ENCODE measurements around the gene ITGAD. TPM values are rescaled to one million over a fixed set of nuclear protein-coding genes. Genes with fewer than 3 reads are reported as not detected.
A peak's percentile ranks its signal among the peaks of the same experiment; 100 is the strongest.
"Not testable (repeated sequence)": the region's sequence is repeated elsewhere in the genome, so short reads cannot be mapped to it uniquely, and the experiment has no call there.

The ITGAD gene
- total RNA-seq, 1 donor from 2014 or later, result not detected

DNA sequence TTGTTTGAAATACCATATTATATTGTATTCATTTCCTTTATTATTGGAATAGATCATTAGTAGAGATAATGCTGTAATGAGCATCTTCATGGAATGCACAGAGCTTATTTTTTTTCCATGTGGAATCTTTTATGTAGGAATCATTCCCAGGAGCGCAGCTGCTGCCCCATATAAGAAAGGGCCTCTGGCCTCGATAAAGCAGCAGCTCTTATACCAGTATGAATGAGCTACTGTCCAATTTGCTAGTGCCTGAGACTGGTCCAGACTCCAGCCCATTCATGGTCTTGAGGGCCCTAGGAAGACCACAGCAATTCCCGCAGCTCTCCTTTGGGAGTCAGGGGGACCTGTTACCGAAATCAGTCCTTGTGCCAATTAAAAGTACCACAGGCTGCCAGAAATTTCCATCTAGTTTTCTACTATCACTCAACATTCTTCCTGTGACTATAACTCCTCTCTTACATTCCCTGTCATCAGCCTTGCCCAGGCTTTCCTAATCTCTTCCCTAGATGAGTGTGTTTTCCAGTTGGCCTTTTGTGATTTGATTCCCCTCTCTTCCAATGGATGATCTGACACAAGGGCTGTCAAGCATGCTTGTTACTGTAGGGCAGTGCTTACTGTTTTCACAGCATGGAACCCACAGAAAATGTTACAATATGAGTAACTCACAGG is 47.5 kb downstream of the ITGAD start:
- no peak for FAIRE-seq

DNA sequence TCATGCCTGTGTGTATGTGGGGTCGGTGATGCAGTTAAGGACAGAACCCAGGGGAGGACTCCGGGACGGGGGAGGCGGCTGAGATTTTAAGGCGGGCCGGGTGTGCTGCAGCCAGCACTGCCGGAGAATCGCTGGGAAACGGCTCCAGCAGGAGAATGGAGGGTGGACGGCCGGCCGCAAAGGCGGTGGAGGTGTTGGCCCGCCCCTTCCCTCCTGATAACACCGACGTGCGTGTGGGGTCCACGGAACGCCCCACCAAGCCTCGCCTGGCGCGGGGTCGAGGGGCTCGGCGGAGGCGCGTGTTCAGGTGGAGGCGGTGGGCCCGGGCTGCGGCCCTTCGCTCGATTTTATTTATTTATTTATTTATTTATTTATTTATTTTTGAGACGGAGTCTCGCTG is 48.8 kb downstream of the ITGAD start:
- H3K27ac ChIP-seq (ENCODE audit: low read depth, low read length), result no peak overlapping the region
- Mint-ChIP-seq H3K9me3 (ENCODE audit: unreplicated experiment) (no peaks in the 10 kb centered on the region), H3K4me1 (ENCODE audit: low read depth, unreplicated experiment) (no peaks in the 10 kb centered on the region), H3K27me3 (ENCODE audit: low read depth, unreplicated experiment) (peaks cover 5% of the 10 kb centered on the region), H3K4me3 (ENCODE audit: unreplicated experiment) (peak overlapping the region; percentile 83), H3K27ac (ENCODE audit: unreplicated experiment) (peak overlapping the region; percentile 87), H3K36me3 (ENCODE audit: low read depth, unreplicated experiment) (no peaks in the 10 kb centered on the region)
- H3K9ac ChIP-seq (ENCODE audit: low read length), result no peak overlapping the region
- DNase-seq (ENCODE audit: low read depth) (no peak), FAIRE-seq (no peak)
- H3K4me3 ChIP-seq (ENCODE audit: insufficient read depth, low read depth, low read length), result no peak overlapping the region
- no peaks in the 10 kb centered on the region for H4K20me1 ChIP-seq (ENCODE audit: insufficient read depth, low read length)
- H3K27me3 ChIP-seq (ENCODE audit: insufficient read depth, low read length), result no peaks in the 10 kb centered on the region
- H3K4me2 ChIP-seq (ENCODE audit: low read length), result peak overlapping the region; percentile 98
- H3K4me1 ChIP-seq (ENCODE audit: insufficient read depth, low read length), result no peaks in the 10 kb centered on the region
- H3K79me2 ChIP-seq (ENCODE audit: insufficient read depth, low read length), result no peaks in the 10 kb centered on the region
- H3K9me3 ChIP-seq (ENCODE audit: insufficient read depth, low read depth, low read length), result no peaks in the 10 kb centered on the region
- TF ChIP-seq, protein P1, sequence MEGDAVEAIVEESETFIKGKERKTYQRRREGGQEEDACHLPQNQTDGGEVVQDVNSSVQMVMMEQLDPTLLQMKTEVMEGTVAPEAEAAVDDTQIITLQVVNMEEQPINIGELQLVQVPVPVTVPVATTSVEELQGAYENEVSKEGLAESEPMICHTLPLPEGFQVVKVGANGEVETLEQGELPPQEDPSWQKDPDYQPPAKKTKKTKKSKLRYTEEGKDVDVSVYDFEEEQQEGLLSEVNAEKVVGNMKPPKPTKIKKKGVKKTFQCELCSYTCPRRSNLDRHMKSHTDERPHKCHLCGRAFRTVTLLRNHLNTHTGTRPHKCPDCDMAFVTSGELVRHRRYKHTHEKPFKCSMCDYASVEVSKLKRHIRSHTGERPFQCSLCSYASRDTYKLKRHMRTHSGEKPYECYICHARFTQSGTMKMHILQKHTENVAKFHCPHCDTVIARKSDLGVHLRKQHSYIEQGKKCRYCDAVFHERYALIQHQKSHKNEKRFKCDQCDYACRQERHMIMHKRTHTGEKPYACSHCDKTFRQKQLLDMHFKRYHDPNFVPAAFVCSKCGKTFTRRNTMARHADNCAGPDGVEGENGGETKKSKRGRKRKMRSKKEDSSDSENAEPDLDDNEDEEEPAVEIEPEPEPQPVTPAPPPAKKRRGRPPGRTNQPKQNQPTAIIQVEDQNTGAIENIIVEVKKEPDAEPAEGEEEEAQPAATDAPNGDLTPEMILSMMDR (IDR thresholded peaks at IDR 0.05; ENCODE audit: insufficient read depth, low read depth, low read length), result no peak
- no peak for TF ChIP-seq EZH2 (IDR thresholded peaks at IDR 0.05; ENCODE audit: insufficient read depth, low read length)
- no peak overlapping the region for H2AFZ ChIP-seq (ENCODE audit: low read depth, low read length)
- H3K36me3 ChIP-seq (ENCODE audit: insufficient read depth, low read length), result no peaks in the 10 kb centered on the region

More for the DNA sequence above, 47.5 kb downstream of the ITGAD start:
- Histone ChIP-seq H3K4me1 (ENCODE audit: insufficient read depth, low read length) (no peaks in the 10 kb centered on the region), H3K4me2 (ENCODE audit: low read length) (no peak overlapping the region), H3K27me3 (ENCODE audit: insufficient read depth, low read length) (no peaks in the 10 kb centered on the region), H3K9me3 (ENCODE audit: insufficient read depth, low read depth, low read length) (no peaks in the 10 kb centered on the region), H3K36me3 (ENCODE audit: insufficient read depth, low read length) (no peaks in the 10 kb centered on the region), H3K79me2 (ENCODE audit: insufficient read depth, low read length) (no peaks in the 10 kb centered on the region), H4K20me1 (ENCODE audit: insufficient read depth, low read length) (no peaks in the 10 kb centered on the region), H3K4me3 (ENCODE audit: insufficient read depth, low read depth, low read length) (no peak overlapping the region), H3K9ac (ENCODE audit: low read length) (no peak overlapping the region), H2AFZ (ENCODE audit: low read depth, low read length) (no peak overlapping the region), H3K27ac (ENCODE audit: low read depth, low read length) (no peak overlapping the region)
- DNase-seq (ENCODE audit: low read depth), result no peak
- no peaks in the 10 kb centered on the region for H3K4me1 Mint-ChIP-seq (ENCODE audit: low read depth, unreplicated experiment)
- no peak overlapping the region for H3K4me3 Mint-ChIP-seq (ENCODE audit: unreplicated experiment)
- no peaks in the 10 kb centered on the region for H3K9me3 Mint-ChIP-seq (ENCODE audit: unreplicated experiment)
- TF ChIP-seq, protein P1 (IDR thresholded peaks at IDR 0.05; ENCODE audit: insufficient read depth, low read depth, low read length), result no peak
- no peak for TF ChIP-seq EZH2 (IDR thresholded peaks at IDR 0.05; ENCODE audit: insufficient read depth, low read length)
- H3K36me3 Mint-ChIP-seq (ENCODE audit: low read depth, unreplicated experiment), result no peaks in the 10 kb centered on the region
- H3K27ac Mint-ChIP-seq (ENCODE audit: unreplicated experiment), result no peak overlapping the region
- peaks cover 11% of the 10 kb centered on the region for H3K27me3 Mint-ChIP-seq (ENCODE audit: low read depth, unreplicated experiment)

- not testable (repeated sequence) for DNase-seq (ENCODE audit: low read depth); H3K9me3 Mint-ChIP-seq (ENCODE audit: unreplicated experiment); H3K27ac ChIP-seq (ENCODE audit: low read depth, low read length); H3K4me1 Mint-ChIP-seq (ENCODE audit: low read depth, unreplicated experiment); H3K79me2 ChIP-seq (ENCODE audit: insufficient read depth, low read length); H3K27ac Mint-ChIP-seq (ENCODE audit: unreplicated experiment); H3K9me3 ChIP-seq (ENCODE audit: insufficient read depth, low read depth, low read length); H3K4me3 Mint-ChIP-seq (ENCODE audit: unreplicated experiment); H3K9ac ChIP-seq (ENCODE audit: low read length); H3K4me1 ChIP-seq (ENCODE audit: insufficient read depth, low read length); H3K27me3 ChIP-seq (ENCODE audit: insufficient read depth, low read length); H3K36me3 ChIP-seq (ENCODE audit: insufficient read depth, low read length); H3K4me2 ChIP-seq (ENCODE audit: low read length); H3K27me3 Mint-ChIP-seq (ENCODE audit: low read depth, unreplicated experiment); H2AFZ ChIP-seq (ENCODE audit: low read depth, low read length); H3K36me3 Mint-ChIP-seq (ENCODE audit: low read depth, unreplicated experiment); FAIRE-seq; H4K20me1 ChIP-seq (ENCODE audit: insufficient read depth, low read length); H3K4me3 ChIP-seq (ENCODE audit: insufficient read depth, low read depth, low read length)
These were observed 52.8 kb downstream of the ITGAD start for GRCh38 chr16:31445931-31446330.

All from astrocyte (in vitro differentiated cells and primary cell).